HG03108 (cell line): ENCODE data around the gene CCR7.

Experiments
- ATAC-seq: cut with Tn5 transposase; IDR thresholded peaks from one replicate; pipeline ENCODE4 v1.9.1; 2021; ENCODE audit warnings: moderate library complexity; ENCODE audit not compliant: unreplicated experiment

Gene CCR7

GRCh38 chr17:40520991-40521453, 44.2 kb downstream of the CCR7 start:
- ATAC-seq, result no peak

- no peak for ATAC-seq
Observed at GRCh38 chr17:40519089-40519775, 46.0 kb downstream of the CCR7 start.

GRCh38 chr17:40518401-40519088, 46.7 kb downstream of the CCR7 start:
- no peak for ATAC-seq

GRCh38 chr17:40517981-40518380, 47.3 kb downstream of the CCR7 start:
- ATAC-seq, result no peak

- no peak for ATAC-seq
Observed at GRCh38 chr17:40517286-40517662, 48.0 kb downstream of the CCR7 start.

- peak; percentile 70 for ATAC-seq
Observed at GRCh38 chr17:40516581-40517285, 48.5 kb downstream of the CCR7 start.

GRCh38 chr17:40515491-40516041, 49.7 kb downstream of the CCR7 start:
- ATAC-seq, result no peak

GRCh38 chr17:40515011-40515410, 50.3 kb downstream of the CCR7 start:
- no peak for ATAC-seq

GRCh38 chr17:40514013-40514875, 51.0 kb downstream of the CCR7 start:
- no peak for ATAC-seq

GRCh38 chr17:40511667-40512220, 53.5 kb downstream of the CCR7 start:
- ATAC-seq, result no peak

GRCh38 chr17:40511136-40511535, 54.1 kb downstream of the CCR7 start:
- no peak for ATAC-seq

GRCh38 chr17:40510328-40510648, 55.0 kb downstream of the CCR7 start:
- no peak for ATAC-seq

- ATAC-seq, result no peak
Observed at GRCh38 chr17:40509626-40510327, 55.5 kb downstream of the CCR7 start.

GRCh38 chr17:40506786-40507185, 58.5 kb downstream of the CCR7 start:
- ATAC-seq, result no peak
